HuH-7 (cell line): ENCODE data around the gene ALDOC.
"Not testable (repeated sequence)": the region's sequence is repeated elsewhere in the genome, so short reads cannot be mapped to it uniquely, and the experiment has no call there.

Experiments
- DNase-seq: peaks from one replicate; pipeline ENCODE4 v3.0.0; 2011; ENCODE audit warnings: low spot score

Gene ALDOC

GRCh38 chr17:28576758-28577465 lies at the start of gene ALDOC:
TSS of gene ALDOC (minus strand) at chr17:28576895. CDS start at chr17:28575532, 1,363 bp downstream.
- DNase-seq = peak; percentile 97

GRCh38 chr17:28624148-28624547 lies 47.5 kb upstream of the ALDOC start:
- DNase-seq = no peak

- no peak for DNase-seq
Observed at GRCh38 chr17:28623696-28624095, 47.0 kb upstream of the ALDOC start.

GRCh38 chr17:28622186-28622585 lies 45.5 kb upstream of the ALDOC start:
- DNase-seq = no peak

- DNase-seq = peak; percentile 20
Observed at GRCh38 chr17:28620010-28620409, 43.3 kb upstream of the ALDOC start.

GRCh38 chr17:28618464-28618863 lies 41.8 kb upstream of the ALDOC start:
- DNase-seq = no peak

GRCh38 chr17:28616281-28616680 lies 39.6 kb upstream of the ALDOC start:
- DNase-seq = no peak

- no peak for DNase-seq
Observed at GRCh38 chr17:28615260-28615940, 38.7 kb upstream of the ALDOC start.

GRCh38 chr17:28613931-28614381 lies 37.3 kb upstream of the ALDOC start, which contains the start of gene RSKR:
TSS of gene RSKR (minus strand) at chr17:28614185. CDS start at chr17:28614161, 24 bp downstream.
- no peak for DNase-seq

GRCh38 chr17:28612936-28613872 lies 36.5 kb upstream of the ALDOC start:
- DNase-seq = peak; percentile 72

- DNase-seq = no peak
Observed at GRCh38 chr17:28612531-28612930, 35.8 kb upstream of the ALDOC start.

GRCh38 chr17:28610376-28610775 lies 33.7 kb upstream of the ALDOC start:
- no peak for DNase-seq

GRCh38 chr17:28604031-28604430 lies 27.3 kb upstream of the ALDOC start:
- DNase-seq = not testable (repeated sequence)

GRCh38 chr17:28599311-28600184 lies 22.9 kb upstream of the ALDOC start:
- peak; percentile 56 for DNase-seq

- peak; percentile 93 for DNase-seq
Observed at GRCh38 chr17:28598799-28599310, 22.2 kb upstream of the ALDOC start, which contains the start of gene SPAG5. TSS of gene SPAG5 (minus strand) at chr17:28599025. CDS start at chr17:28598946, 79 bp downstream.

- DNase-seq = no peak
Observed at GRCh38 chr17:28598389-28598788, 21.7 kb upstream of the ALDOC start.

- peak; percentile 57 for DNase-seq
Observed at GRCh38 chr17:28597606-28598383, 21.1 kb upstream of the ALDOC start.

- DNase-seq = no peak
Observed at GRCh38 chr17:28592260-28592659, 15.6 kb upstream of the ALDOC start.

GRCh38 chr17:28585851-28586250 lies 9.2 kb upstream of the ALDOC start:
- DNase-seq = no peak

- no peak for DNase-seq
Observed at GRCh38 chr17:28584434-28584833, 7.7 kb upstream of the ALDOC start.
